ENCODE results near the gene NEK11. TPM values are rescaled to one million over a fixed set of nuclear protein-coding genes. Genes with fewer than 3 reads are reported as not detected.

NEK11 gene
- total and polyA plus RNA-seq, 11 donors = 0.38 to 4.3 (median 2.1) TPM

- no peaks in the 10 kb centered on the region for H3K9me3 ChIP-seq
- H3K27me3 ChIP-seq = no peaks in the 10 kb centered on the region
- intact Hi-C loops (cut with DNase I) = no loop called here
- H3K4me1 ChIP-seq = peaks cover 0 to 8% (median 0%) of the 10 kb centered on the region in 12 donors
- ATAC-seq (no peak), DNase-seq (no peak)
- WGBS, 4 donors = 95 to 100% (median 97%) methylated on average over 1 of the region's 1 CpG
- TF ChIP-seq POLR2A (IDR thresholded peaks at IDR 0.05) (no peak), CTCF (IDR thresholded peaks at IDR 0.05) (no peak)
- H3K27ac ChIP-seq = no peak overlapping the region
- peaks cover 0 to 95% (median 69%) of the 10 kb centered on the region in 9 donors for H3K36me3 ChIP-seq
- H3K4me3 ChIP-seq = no peak overlapping the region
Measured at GRCh38 chr3:131009698-131010097, 17.0 kb upstream of the NEK11 start.

- DNase-seq (no peak), ATAC-seq (no peak)
- Histone ChIP-seq H3K27ac (no peak overlapping the region), H3K27me3 (no peaks in the 10 kb centered on the region), H3K9me3 (no peaks in the 10 kb centered on the region), H3K36me3 (peaks cover 0 to 66% (median 51%) of the 10 kb centered on the region in 9 donors), H3K4me1 (peaks cover 0 to 41% (median 22%) of the 10 kb centered on the region in 12 donors), H3K4me3 (no peak overlapping the region)
- TF ChIP-seq CTCF (IDR thresholded peaks at IDR 0.05) (no peak), POLR2A (IDR thresholded peaks at IDR 0.05) (no peak)
- 87 to 91% (median 89%) methylated on average over 3 of the region's 3 CpGs for WGBS, 4 donors
- intact Hi-C loops (cut with DNase I) = no loop called here
Measured at GRCh38 chr3:131018970-131019369, 7.7 kb upstream of the NEK11 start.

- Histone ChIP-seq H3K4me1 (peaks cover 0 to 50% (median 24%) of the 10 kb centered on the region in 12 donors), H3K36me3 (peaks cover 0 to 60% (median 38%) of the 10 kb centered on the region in 9 donors)
- peak in 2 of 4 donors; percentile 16 to 38 for ATAC-seq
Measured at GRCh38 chr3:131020122-131020693, 6.5 kb upstream of the NEK11 start.

More at GRCh38 chr3:131020122-131020693, 6.5 kb upstream of the NEK11 start:
- Histone ChIP-seq H3K4me3 (no peak overlapping the region), H3K9me3 (no peaks in the 10 kb centered on the region), H3K27ac (no peak overlapping the region), H3K27me3 (no peaks in the 10 kb centered on the region)
- TF ChIP-seq CTCF (IDR thresholded peaks at IDR 0.05) = no peak
- TF ChIP-seq POLR2A (IDR thresholded peaks at IDR 0.05) = no peak
- WGBS, 4 donors = 71 to 80% (median 78%) methylated on average over 5 of the region's 5 CpGs
- no peak for DNase-seq
- intact Hi-C loops (cut with DNase I) = loop anchor here in 2 of 10 donors (10.0 kb wide), 2 partner anchors 365 to 1015 kb away; partner anchors contain the start of genes CPNE4 (in 1 of the 2) and NUDT16 (in 1 of the 2)
